ENCODE results near the gene TSC2.
A peak's percentile ranks its signal among the peaks of the same experiment; 100 is the strongest.

The TSC2 gene

GRCh38 chr16:2082983-2083364 lies 35.2 kb downstream of the TSC2 start:
- no peak overlapping the region for H3K27ac Mint-ChIP-seq
- peaks cover 34 to 40% of the 10 kb centered on the region in 2 donors for H3K36me3 Mint-ChIP-seq
- DNase-seq: no peak
- no peaks in the 10 kb centered on the region for H3K27me3 Mint-ChIP-seq
- H3K9me3 Mint-ChIP-seq: no peaks in the 10 kb centered on the region
- H3K4me3 Mint-ChIP-seq: no peak overlapping the region
- ATAC-seq (replicated peaks): no peak
- peaks cover 9 to 19% of the 10 kb centered on the region in 2 donors for H3K4me1 Mint-ChIP-seq

- Mint-ChIP-seq H3K4me3 (no peak overlapping the region), H3K4me1 (peaks cover 9 to 19% of the 10 kb centered on the region in 2 donors), H3K27ac (no peak overlapping the region), H3K27me3 (no peaks in the 10 kb centered on the region), H3K9me3 (no peaks in the 10 kb centered on the region), H3K36me3 (peaks cover 34 to 42% of the 10 kb centered on the region in 2 donors)
- DNase-seq (no peak), ATAC-seq (replicated peaks) (no peak)
Observed at GRCh38 chr16:2083409-2083808, 35.6 kb downstream of the TSC2 start.

GRCh38 chr16:2083876-2084780 lies 36.3 kb downstream of the TSC2 start:
- H3K4me3 Mint-ChIP-seq: no peak overlapping the region
- H3K27me3 Mint-ChIP-seq: no peaks in the 10 kb centered on the region
- DNase-seq: no peak
- no peaks in the 10 kb centered on the region for H3K9me3 Mint-ChIP-seq
- peak overlapping the region; percentile 25 for H3K27ac Mint-ChIP-seq
- H3K4me1 Mint-ChIP-seq: peaks cover 9 to 19% of the 10 kb centered on the region in 2 donors
- no peak for ATAC-seq (replicated peaks)
- H3K36me3 Mint-ChIP-seq: peaks cover 34 to 39% of the 10 kb centered on the region in 2 donors

GRCh38 chr16:2084895-2085625 lies 37.3 kb downstream of the TSC2 start:
- peaks cover 31 to 37% of the 10 kb centered on the region in 2 donors for H3K36me3 Mint-ChIP-seq
- no peaks in the 10 kb centered on the region for H3K27me3 Mint-ChIP-seq
- H3K27ac Mint-ChIP-seq: peak overlapping the region; percentile 65
- H3K4me1 Mint-ChIP-seq: peaks cover 9 to 19% of the 10 kb centered on the region in 2 donors
- DNase-seq (no peak), ATAC-seq (replicated peaks) (no peak)
- no peaks in the 10 kb centered on the region for H3K9me3 Mint-ChIP-seq
- no peak overlapping the region for H3K4me3 Mint-ChIP-seq

GRCh38 chr16:2085669-2086068 lies 37.9 kb downstream of the TSC2 start:
- Mint-ChIP-seq H3K4me1 (peaks cover 9 to 19% of the 10 kb centered on the region in 2 donors), H3K4me3 (no peak overlapping the region), H3K9me3 (no peaks in the 10 kb centered on the region), H3K27me3 (no peaks in the 10 kb centered on the region), H3K27ac (no peak overlapping the region), H3K36me3 (peaks cover 36 to 37% of the 10 kb centered on the region in 2 donors)
- no peak for DNase-seq
- ATAC-seq (replicated peaks): no peak

- Mint-ChIP-seq H3K4me3 (no peak overlapping the region), H3K36me3 (peaks cover 37% of the 10 kb centered on the region in 2 donors), H3K9me3 (no peaks in the 10 kb centered on the region), H3K27me3 (no peaks in the 10 kb centered on the region), H3K4me1 (peaks cover 9 to 19% of the 10 kb centered on the region in 2 donors), H3K27ac (no peak overlapping the region)
- DNase-seq (no peak), ATAC-seq (replicated peaks) (no peak)
Observed at GRCh38 chr16:2086106-2086742, 38.4 kb downstream of the TSC2 start.

GRCh38 chr16:2086812-2087747 lies 39.3 kb downstream of the TSC2 start:
- Mint-ChIP-seq H3K27ac (peak overlapping the region; percentile 89), H3K27me3 (no peaks in the 10 kb centered on the region), H3K4me3 (no peak overlapping the region), H3K9me3 (no peaks in the 10 kb centered on the region), H3K36me3 (peaks cover 36 to 42% of the 10 kb centered on the region in 2 donors), H3K4me1 (peaks cover 9 to 19% of the 10 kb centered on the region in 2 donors)
- peak in 1 of 2 donors; percentile 41 for ATAC-seq (replicated peaks)
- no peak for DNase-seq

- Mint-ChIP-seq H3K27me3 (no peaks in the 10 kb centered on the region), H3K4me1 (peaks cover 9 to 19% of the 10 kb centered on the region in 2 donors), H3K9me3 (no peaks in the 10 kb centered on the region), H3K4me3 (no peak overlapping the region), H3K36me3 (peaks cover 31 to 38% of the 10 kb centered on the region in 2 donors), H3K27ac (no peak overlapping the region)
- no peak for DNase-seq
- no peak for ATAC-seq (replicated peaks)
Observed at GRCh38 chr16:2087748-2088631, 40.2 kb downstream of the TSC2 start.

DNA sequence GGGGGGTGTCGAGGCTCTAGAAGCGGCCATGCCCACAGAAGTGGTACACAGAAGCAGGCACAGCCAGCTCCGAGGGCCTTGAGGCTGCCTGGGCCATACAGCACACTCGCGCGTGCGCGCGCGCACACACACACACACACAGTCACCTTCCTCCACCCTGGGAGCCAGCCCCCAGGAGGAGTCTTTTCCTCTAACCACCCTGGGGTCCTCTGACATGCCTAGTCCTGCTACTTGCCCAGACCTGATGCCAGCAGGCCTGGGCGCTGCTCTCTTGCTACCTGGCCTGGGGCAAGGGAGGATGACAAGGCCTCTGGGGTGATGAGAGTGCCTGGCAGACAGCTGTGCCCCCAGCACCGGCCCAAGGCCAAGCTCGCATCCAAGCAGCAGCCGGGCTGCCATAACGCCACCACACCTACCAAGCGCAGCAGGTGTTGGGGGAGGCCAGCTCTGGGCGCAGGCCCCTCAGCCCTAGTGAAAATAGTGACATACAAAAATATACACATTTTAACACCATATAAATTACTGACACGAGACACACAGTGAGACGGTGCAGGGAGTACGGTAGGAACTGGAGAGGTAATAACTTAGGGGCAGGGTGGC lies 41.1 kb downstream of the TSC2 start:
- Mint-ChIP-seq H3K4me1 (peaks cover 9 to 19% of the 10 kb centered on the region in 2 donors), H3K27me3 (no peaks in the 10 kb centered on the region), H3K36me3 (peaks cover 31 to 38% of the 10 kb centered on the region in 2 donors), H3K9me3 (no peaks in the 10 kb centered on the region), H3K4me3 (no peak overlapping the region), H3K27ac (no peak overlapping the region)
- no peak for DNase-seq
- no peak for ATAC-seq (replicated peaks)

DNA sequence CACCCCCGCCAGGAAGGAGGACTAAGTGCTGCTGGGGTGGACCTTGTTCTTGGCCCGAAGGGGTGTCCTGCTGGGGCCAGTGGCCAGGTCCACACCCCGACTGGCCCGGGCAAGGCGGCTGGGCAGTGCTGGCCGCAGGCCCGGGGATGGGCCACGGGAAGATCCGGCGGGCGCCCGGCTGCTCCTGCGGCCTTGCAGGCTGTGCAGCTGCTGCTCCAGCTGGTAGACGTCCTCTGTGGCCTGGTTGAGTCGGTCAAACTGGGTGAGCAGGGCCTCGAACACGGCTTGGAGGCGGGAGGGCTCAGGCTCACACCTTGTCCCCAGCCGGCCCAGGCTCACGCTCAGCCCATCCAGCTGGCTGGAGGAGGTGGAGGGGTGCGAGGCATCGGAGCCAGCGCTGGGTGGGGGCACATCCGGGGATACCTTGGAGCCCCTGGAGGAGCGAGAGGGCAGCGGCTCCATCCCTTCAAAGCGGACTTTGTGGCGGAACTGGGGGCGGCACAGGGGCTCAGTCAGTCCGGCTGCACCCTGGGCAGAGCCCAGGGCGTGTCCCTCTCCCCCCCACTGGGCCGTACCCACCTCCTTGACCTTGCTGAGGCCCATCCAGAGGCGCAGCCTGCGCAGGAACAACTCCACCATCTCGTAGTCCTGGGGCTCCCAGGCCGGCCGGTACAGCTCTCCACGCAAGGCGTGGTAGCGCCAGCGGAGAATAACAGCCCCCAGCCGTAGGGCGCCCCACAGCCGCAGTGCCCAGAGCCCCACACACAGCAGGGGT lies 42.1 kb downstream of the TSC2 start:
- H3K4me1 Mint-ChIP-seq: peaks cover 9 to 18% of the 10 kb centered on the region in 2 donors
- H3K27ac Mint-ChIP-seq: no peak overlapping the region
- peaks cover 33 to 38% of the 10 kb centered on the region in 2 donors for H3K36me3 Mint-ChIP-seq
- H3K9me3 Mint-ChIP-seq: no peaks in the 10 kb centered on the region
- ATAC-seq (replicated peaks): no peak
- H3K27me3 Mint-ChIP-seq: no peaks in the 10 kb centered on the region
- no peak for DNase-seq
- no peak overlapping the region for H3K4me3 Mint-ChIP-seq

GRCh38 chr16:2090481-2090776 lies 42.6 kb downstream of the TSC2 start:
- H3K4me3 Mint-ChIP-seq: no peak overlapping the region
- H3K27me3 Mint-ChIP-seq: no peaks in the 10 kb centered on the region
- DNase-seq: no peak
- ATAC-seq (replicated peaks): no peak
- no peak overlapping the region for H3K27ac Mint-ChIP-seq
- no peaks in the 10 kb centered on the region for H3K9me3 Mint-ChIP-seq
- peaks cover 6 to 13% of the 10 kb centered on the region in 2 donors for H3K4me1 Mint-ChIP-seq
- H3K36me3 Mint-ChIP-seq: peaks cover 34 to 35% of the 10 kb centered on the region in 2 donors
